Measurements from ENCODE around the gene PILRB. TPM values are rescaled to one million over a fixed set of nuclear protein-coding genes. Genes with fewer than 3 reads are reported as not detected.

PILRB gene
- total and polyA plus RNA-seq, 7 experiments from 2014 or later = 1.1 to 137 (median 107) TPM

- intact Hi-C loops (cut with micrococcal nuclease) = no loop called here
- Histone ChIP-seq H3K4me1 (ENCODE audit: control insufficient read depth in 2 of 2, insufficient read depth in 2 of 2, low read length in 2 of 2) (no peaks in the 10 kb centered on the region), H3K9me3 (ENCODE audit: control insufficient read depth in 2 of 3, low read length in 3 of 3) (no peaks in the 10 kb centered on the region), H3K27me3 (ENCODE audit: control insufficient read depth in 2 of 2, insufficient read depth in 2 of 2, low read length in 2 of 2) (no peaks in the 10 kb centered on the region), H3K27ac (ENCODE audit: low read depth, low read length) (no peak overlapping the region), H3K4me3 (ENCODE audit: low read length) (no peak overlapping the region), H3K36me3 (ENCODE audit: control insufficient read depth in 2 of 3, insufficient read depth in 3 of 3, low read length in 3 of 3) (no peaks in the 10 kb centered on the region)
- no peak for ATAC-seq
- Mint-ChIP-seq H3K4me3 (no peak overlapping the region), H3K36me3 (peaks cover 0 to 6% (median 0%) of the 10 kb centered on the region in 5 donors), H3K27ac (no peak overlapping the region), H3K4me1 (peaks cover 0 to 21% (median 6%) of the 10 kb centered on the region in 7 donors), H3K27me3 (peaks cover 0 to 42% (median 3%) of the 10 kb centered on the region in 5 donors), H3K9me3 (no peaks in the 10 kb centered on the region)
- ChIA-PET POLR2A (no interaction called here), CTCF (no interaction called here)
- no peak for DNase-seq
Measured at GRCh38 chr7:100387695-100388094, 29.8 kb downstream of the PILRB start.

DNA sequence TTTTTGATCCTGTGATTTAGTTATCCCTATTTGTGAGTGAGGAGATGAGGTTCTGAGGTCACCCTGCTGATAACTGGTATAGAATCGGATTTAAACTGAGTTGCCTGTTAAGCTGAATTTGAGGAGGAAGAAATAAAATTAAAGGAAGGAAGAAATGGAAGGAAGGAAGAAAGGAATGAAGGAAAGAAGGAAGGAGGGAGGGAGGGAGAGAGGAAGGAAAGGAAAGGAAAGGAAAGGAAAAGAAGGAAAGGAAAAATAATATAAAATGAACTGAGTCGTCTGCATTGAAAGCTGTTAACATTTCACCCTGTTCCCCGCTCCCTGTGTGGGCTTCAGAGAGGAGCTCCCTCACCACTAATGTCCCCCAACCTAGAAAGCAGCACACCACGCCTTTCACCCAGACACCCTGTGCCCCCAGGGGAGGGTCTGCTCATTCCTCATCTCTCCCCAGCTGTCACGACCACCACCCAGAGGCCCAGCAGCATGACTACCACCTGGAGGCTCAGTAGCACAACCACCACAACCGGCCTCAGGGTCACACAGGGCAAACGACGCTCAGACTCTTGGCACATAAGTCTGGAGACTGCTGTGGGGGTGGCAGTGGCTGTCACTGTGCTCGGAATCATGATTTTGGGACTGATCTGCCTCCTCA is 31.6 kb downstream of the PILRB start:
- H3K27ac ChIP-seq (ENCODE audit: low read depth, low read length) = no peak overlapping the region
- ATAC-seq (no peak), DNase-seq (no peak)
- no peaks in the 10 kb centered on the region for H3K9me3 ChIP-seq (ENCODE audit: control insufficient read depth in 2 of 3, low read length in 3 of 3)
- Mint-ChIP-seq H3K9me3 (no peaks in the 10 kb centered on the region), H3K4me1 (peaks cover 0 to 10% (median 0%) of the 10 kb centered on the region in 7 donors), H3K27me3 (peaks cover 0 to 48% (median 3%) of the 10 kb centered on the region in 5 donors), H3K36me3 (no peaks in the 10 kb centered on the region), H3K27ac (peak overlapping the region in 1 of 9 donors; percentile 46), H3K4me3 (no peak overlapping the region)
- intact Hi-C loops (cut with micrococcal nuclease) = no loop called here
- H3K4me3 ChIP-seq (ENCODE audit: low read length) = no peak overlapping the region
- POLR2A ChIA-PET = no interaction called here
- CTCF ChIA-PET = no interaction called here
- no peaks in the 10 kb centered on the region for H3K4me1 ChIP-seq (ENCODE audit: control insufficient read depth in 2 of 2, insufficient read depth in 2 of 2, low read length in 2 of 2)
- H3K36me3 ChIP-seq (ENCODE audit: control insufficient read depth in 2 of 3, insufficient read depth in 3 of 3, low read length in 3 of 3) = no peaks in the 10 kb centered on the region
- no peaks in the 10 kb centered on the region for H3K27me3 ChIP-seq (ENCODE audit: control insufficient read depth in 2 of 2, insufficient read depth in 2 of 2, low read length in 2 of 2)

- H3K36me3 ChIP-seq (ENCODE audit: control insufficient read depth in 2 of 3, insufficient read depth in 3 of 3, low read length in 3 of 3) = no peaks in the 10 kb centered on the region
- H3K27ac Mint-ChIP-seq = no peak overlapping the region
- intact Hi-C loops (cut with micrococcal nuclease) = no loop called here
- ChIA-PET CTCF (no interaction called here), POLR2A (no interaction called here)
- H3K27me3 ChIP-seq (ENCODE audit: control insufficient read depth in 2 of 2, insufficient read depth in 2 of 2, low read length in 2 of 2) = no peaks in the 10 kb centered on the region
- H3K4me3 Mint-ChIP-seq = no peak overlapping the region
- no peaks in the 10 kb centered on the region for H3K9me3 Mint-ChIP-seq
- no peaks in the 10 kb centered on the region for H3K9me3 ChIP-seq (ENCODE audit: control insufficient read depth in 2 of 3, low read length in 3 of 3)
- H3K4me1 Mint-ChIP-seq = peaks cover 0 to 9% (median 2%) of the 10 kb centered on the region in 7 donors
- no peaks in the 10 kb centered on the region for H3K4me1 ChIP-seq (ENCODE audit: control insufficient read depth in 2 of 2, insufficient read depth in 2 of 2, low read length in 2 of 2)
- H3K36me3 Mint-ChIP-seq = no peaks in the 10 kb centered on the region
- H3K27ac ChIP-seq (ENCODE audit: low read depth, low read length) = no peak overlapping the region
- H3K27me3 Mint-ChIP-seq = peaks cover 0 to 47% (median 3%) of the 10 kb centered on the region in 5 donors
- DNase-seq = no peak
- no peak for ATAC-seq
- no peak overlapping the region for H3K4me3 ChIP-seq (ENCODE audit: low read length)
Measured at GRCh38 chr7:100390286-100391009, 32.5 kb downstream of the PILRB start.

- H3K27ac Mint-ChIP-seq = no peak overlapping the region
- H3K4me1 Mint-ChIP-seq = peaks cover 15 to 31% (median 19%) of the 10 kb centered on the region in 7 donors
Measured at GRCh38 chr7:100393233-100393905, 35.5 kb downstream of the PILRB start.

GRCh38 chr7:100394077-100394476 is 36.2 kb downstream of the PILRB start:
- DNase-seq = no peak
- no peaks in the 10 kb centered on the region for H3K36me3 Mint-ChIP-seq
- intact Hi-C loops (cut with micrococcal nuclease) = no loop called here
- H3K4me1 Mint-ChIP-seq = peaks cover 19 to 33% (median 23%) of the 10 kb centered on the region in 7 donors
- Histone ChIP-seq H3K9me3 (ENCODE audit: control insufficient read depth in 2 of 3, low read length in 3 of 3) (no peaks in the 10 kb centered on the region), H3K4me1 (ENCODE audit: control insufficient read depth in 2 of 2, insufficient read depth in 2 of 2, low read length in 2 of 2) (peaks cover 6 to 9% of the 10 kb centered on the region in 2 donors), H3K27ac (ENCODE audit: low read depth, low read length) (no peak overlapping the region), H3K4me3 (ENCODE audit: low read length) (no peak overlapping the region), H3K27me3 (ENCODE audit: control insufficient read depth in 2 of 2, insufficient read depth in 2 of 2, low read length in 2 of 2) (no peaks in the 10 kb centered on the region), H3K36me3 (ENCODE audit: control insufficient read depth in 2 of 3, insufficient read depth in 3 of 3, low read length in 3 of 3) (no peaks in the 10 kb centered on the region)
- peak overlapping the region in 1 of 9 donors; percentile 72 for H3K27ac Mint-ChIP-seq
- H3K27me3 Mint-ChIP-seq = peaks cover 0 to 54% (median 3%) of the 10 kb centered on the region in 5 donors
- POLR2A ChIA-PET = no interaction called here
- no peaks in the 10 kb centered on the region for H3K9me3 Mint-ChIP-seq
- ATAC-seq = no peak
- H3K4me3 Mint-ChIP-seq = no peak overlapping the region
- CTCF ChIA-PET = no interaction called here

More at GRCh38 chr7:100393233-100393905, 35.5 kb downstream of the PILRB start:
- Histone ChIP-seq H3K9me3 (ENCODE audit: control insufficient read depth in 2 of 3, low read length in 3 of 3) (no peaks in the 10 kb centered on the region), H3K4me3 (ENCODE audit: low read length) (no peak overlapping the region), H3K36me3 (ENCODE audit: control insufficient read depth in 2 of 3, insufficient read depth in 3 of 3, low read length in 3 of 3) (no peaks in the 10 kb centered on the region), H3K27me3 (ENCODE audit: control insufficient read depth in 2 of 2, insufficient read depth in 2 of 2, low read length in 2 of 2) (no peaks in the 10 kb centered on the region), H3K27ac (ENCODE audit: low read depth, low read length) (no peak overlapping the region), H3K4me1 (ENCODE audit: control insufficient read depth in 2 of 2, insufficient read depth in 2 of 2, low read length in 2 of 2) (peaks cover 6 to 9% of the 10 kb centered on the region in 2 donors)
- intact Hi-C loops (cut with micrococcal nuclease) = no loop called here
- Mint-ChIP-seq H3K4me3 (no peak overlapping the region), H3K36me3 (no peaks in the 10 kb centered on the region), H3K27me3 (peaks cover 0 to 49% (median 3%) of the 10 kb centered on the region in 5 donors), H3K9me3 (no peaks in the 10 kb centered on the region)
- POLR2A ChIA-PET = interaction anchor here (0.6 to 0.7 kb wide), 2 partner anchors 14 to 326 kb away, joined by 3 to 4 read pairs; no protein-coding TSS in a partner anchor
- no peak for DNase-seq
- CTCF ChIA-PET = no interaction called here
- no peak for ATAC-seq

GRCh38 chr7:100396421-100396982 is 38.6 kb downstream of the PILRB start:
- H3K27me3 ChIP-seq (ENCODE audit: control insufficient read depth in 2 of 2, insufficient read depth in 2 of 2, low read length in 2 of 2) = no peaks in the 10 kb centered on the region
- H3K27ac ChIP-seq (ENCODE audit: low read depth, low read length) = peak overlapping the region; percentile 29
- H3K4me3 Mint-ChIP-seq = peak overlapping the region; percentile 59 to 80 (median 72)
- intact Hi-C loops (cut with micrococcal nuclease) = loop anchor here (2.0 to 5.0 kb wide), 2 partner anchors 32 to 34 kb away; partner anchors contain the start of genes MEPCE (in 1 of the 2) and ZCWPW1 (in 1 of the 2)
- CTCF ChIA-PET = no interaction called here
- H3K4me3 ChIP-seq (ENCODE audit: low read length) = no peak overlapping the region
- no peaks in the 10 kb centered on the region for H3K9me3 Mint-ChIP-seq
- ATAC-seq (peak; percentile 95), DNase-seq (peak in 8 of 9 donors; percentile 19 to 54 (median 48))
- no peaks in the 10 kb centered on the region for H3K9me3 ChIP-seq (ENCODE audit: control insufficient read depth in 2 of 3, low read length in 3 of 3)
- H3K27me3 Mint-ChIP-seq = peaks cover 0 to 51% (median 0%) of the 10 kb centered on the region in 5 donors
- H3K4me1 Mint-ChIP-seq = peaks cover 19 to 28% (median 22%) of the 10 kb centered on the region in 7 donors
- H3K36me3 ChIP-seq (ENCODE audit: control insufficient read depth in 2 of 3, insufficient read depth in 3 of 3, low read length in 3 of 3) = no peaks in the 10 kb centered on the region
- POLR2A ChIA-PET = interaction anchor here (1.2 kb wide), 1 partner anchor 14 kb away, joined by 3 read pairs; no protein-coding TSS in a partner anchor
- peak overlapping the region; percentile 63 to 92 (median 83) for H3K27ac Mint-ChIP-seq
- H3K36me3 Mint-ChIP-seq = peaks cover 0 to 4% (median 0%) of the 10 kb centered on the region in 5 donors
- peaks cover 6 to 9% of the 10 kb centered on the region in 2 donors for H3K4me1 ChIP-seq (ENCODE audit: control insufficient read depth in 2 of 2, insufficient read depth in 2 of 2, low read length in 2 of 2)

Measured in naive thymus-derived CD4-positive, alpha-beta T cell (primary cell).